ENCODE measurements around the gene PALLD. TPM values are rescaled to one million over a fixed set of nuclear protein-coding genes. Genes with fewer than 3 reads are reported as not detected.

The PALLD gene
- polyA plus RNA-seq, 3 donors = 6.1 to 11.8 (median 9.9) TPM

- Histone ChIP-seq H3K27ac (ENCODE audit: low read depth in 1 of 2, low read length in 2 of 2) (no peak overlapping the region), H3K4me2 (replicated peaks; ENCODE audit: extremely low read depth, low read length, poor library complexity, severe bottlenecking) (no peak overlapping the region), H3K9ac (ENCODE audit: insufficient read depth, low read length, poor library complexity, severe bottlenecking) (no peak overlapping the region), H3K4me3 (replicated peaks in 1 of 3; ENCODE audit: low read depth in 2 of 3, low read length in 3 of 3) (no peak overlapping the region), H3K9me3 (replicated peaks in 1 of 2; ENCODE audit: control insufficient read depth in 1 of 2, insufficient read depth in 1 of 2, low read length in 2 of 2) (no peaks in the 10 kb centered on the region), H3K27me3 (ENCODE audit: control insufficient read depth in 2 of 2, insufficient read depth in 2 of 2, low read length in 2 of 2) (peaks cover 0 to under 1% of the 10 kb centered on the region in 2 donors), H3K36me3 (replicated peaks in 1 of 2; ENCODE audit: control insufficient read depth in 1 of 2, insufficient read depth in 2 of 2, low read length in 2 of 2) (no peaks in the 10 kb centered on the region), H4K20me1 (ENCODE audit: insufficient read depth, low read length) (no peaks in the 10 kb centered on the region), H3K4me1 (ENCODE audit: control insufficient read depth in 1 of 2, insufficient read depth in 2 of 2, low read length in 2 of 2) (no peaks in the 10 kb centered on the region), H3K79me2 (ENCODE audit: insufficient read depth, low read length) (no peaks in the 10 kb centered on the region), H2AFZ (ENCODE audit: insufficient read depth, low read depth, low read length, poor library complexity, severe bottlenecking) (no peak overlapping the region)
- Mint-ChIP-seq H3K4me3 (no peak overlapping the region), H3K9me3 (peaks cover 0 to 3% (median 0%) of the 10 kb centered on the region in 7 donors), H3K27ac (no peak overlapping the region), H3K27me3 (ENCODE audit: low read depth in 3 of 3) (peaks cover 2 to 13% (median 5%) of the 10 kb centered on the region in 3 donors), H3K36me3 (no peaks in the 10 kb centered on the region), H3K4me1 (no peaks in the 10 kb centered on the region)
- WGBS (ENCODE audit: insufficient coverage) = no CpG with 5 or more reads among the region's 5 CpGs
- no peak for TF ChIP-seq CTCF (IDR thresholded peaks at IDR 0.05)
- no peak for DNase-seq
- intact Hi-C loops (cut with micrococcal nuclease) = no loop called here
These were observed 126.6 kb downstream of the PALLD start for GRCh38 chr4:168623484-168623883.

DNA sequence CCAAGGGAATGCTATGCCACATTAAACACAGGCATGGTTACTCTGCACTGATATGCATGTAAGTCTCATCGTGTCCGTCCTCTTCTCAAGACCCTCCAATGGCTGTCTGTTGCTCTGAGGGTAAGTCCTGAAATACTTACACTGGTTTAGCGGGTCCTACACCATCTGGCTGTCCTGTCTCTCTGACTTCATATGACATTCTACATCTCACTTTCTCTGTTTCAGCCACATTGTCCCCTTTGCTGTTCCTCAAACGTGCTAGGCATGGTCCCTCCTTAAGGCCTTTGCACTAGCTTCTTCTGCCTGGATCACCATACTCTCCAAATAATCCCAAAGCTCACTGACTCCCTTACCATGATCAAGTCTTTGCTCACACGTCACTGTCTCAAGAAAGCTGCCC lies 131.4 kb downstream of the PALLD start:
- Mint-ChIP-seq H3K4me1 (peaks cover 22% of the 10 kb centered on the region), H3K27me3 (ENCODE audit: low read depth in 3 of 3) (peaks cover 40 to 52% (median 44%) of the 10 kb centered on the region in 3 donors), H3K9me3 (peaks cover 0 to 9% (median 0%) of the 10 kb centered on the region in 7 donors), H3K27ac (no peak overlapping the region), H3K4me3 (no peak overlapping the region), H3K36me3 (peaks cover 0 to 5% of the 10 kb centered on the region in 2 donors)
- H3K4me3 ChIP-seq (replicated peaks in 1 of 3; ENCODE audit: low read depth in 2 of 3, low read length in 3 of 3) = no peak overlapping the region
- no peak overlapping the region for H3K4me2 ChIP-seq (replicated peaks; ENCODE audit: extremely low read depth, low read length, poor library complexity, severe bottlenecking)
- peaks cover 0 to 10% of the 10 kb centered on the region in 2 donors for H3K9me3 ChIP-seq (replicated peaks in 1 of 2; ENCODE audit: control insufficient read depth in 1 of 2, insufficient read depth in 1 of 2, low read length in 2 of 2)
- H3K9ac ChIP-seq (ENCODE audit: insufficient read depth, low read length, poor library complexity, severe bottlenecking) = no peak overlapping the region
- intact Hi-C loops (cut with micrococcal nuclease) = no loop called here
- peaks cover 37 to 42% of the 10 kb centered on the region in 2 donors for H3K27me3 ChIP-seq (ENCODE audit: control insufficient read depth in 2 of 2, insufficient read depth in 2 of 2, low read length in 2 of 2)
- no peaks in the 10 kb centered on the region for H4K20me1 ChIP-seq (ENCODE audit: insufficient read depth, low read length)
- TF ChIP-seq CTCF (IDR thresholded peaks at IDR 0.05) = no peak
- H3K27ac ChIP-seq (ENCODE audit: low read depth in 1 of 2, low read length in 2 of 2) = no peak overlapping the region
- peaks cover 8 to 18% of the 10 kb centered on the region in 2 donors for H3K4me1 ChIP-seq (ENCODE audit: control insufficient read depth in 1 of 2, insufficient read depth in 2 of 2, low read length in 2 of 2)
- H2AFZ ChIP-seq (ENCODE audit: insufficient read depth, low read depth, low read length, poor library complexity, severe bottlenecking) = no peak overlapping the region
- H3K36me3 ChIP-seq (replicated peaks in 1 of 2; ENCODE audit: control insufficient read depth in 1 of 2, insufficient read depth in 2 of 2, low read length in 2 of 2) = no peaks in the 10 kb centered on the region
- no peaks in the 10 kb centered on the region for H3K79me2 ChIP-seq (ENCODE audit: insufficient read depth, low read length)
- WGBS (ENCODE audit: insufficient coverage) = 98% methylated on average over 5 of the region's 5 CpGs
- no peak for DNase-seq

Data from CD14-positive monocyte (primary cell).